Kidney glomerular epithelial cell (primary cell): ENCODE measurements around the gene UBD.

Experiments used
- DNase-seq: peaks from one replicate; lab custom pipeline; 2025; lab: John Stamatoyannopoulos, UW

Gene UBD

GRCh38 chr6:29561091-29561490 is 1.6 kb upstream of the UBD start:
- DNase-seq = no peak

- no peak for DNase-seq
These were observed 973 bp downstream of the UBD start for GRCh38 chr6:29558439-29559079.

- DNase-seq = no peak
These were observed 2.2 kb downstream of the UBD start for GRCh38 chr6:29557320-29557719.

GRCh38 chr6:29554764-29555163 is 4.8 kb downstream of the UBD start:
- no peak for DNase-seq

GRCh38 chr6:29553268-29554057 is 6.1 kb downstream of the UBD start:
- DNase-seq = no peak

- peak; percentile 33 for DNase-seq
These were observed 7.0 kb downstream of the UBD start for GRCh38 chr6:29552512-29553051.

GRCh38 chr6:29547573-29547972 is 12.0 kb downstream of the UBD start:
- no peak for DNase-seq

- DNase-seq = no peak
These were observed 21.7 kb downstream of the UBD start for GRCh38 chr6:29537714-29538403.

GRCh38 chr6:29532320-29532951 is 27.1 kb downstream of the UBD start:
- no peak for DNase-seq

GRCh38 chr6:29531668-29532067 is 27.9 kb downstream of the UBD start:
- DNase-seq = no peak

- DNase-seq = no peak
These were observed 28.7 kb downstream of the UBD start for GRCh38 chr6:29530671-29531310.

- no peak for DNase-seq
These were observed 29.6 kb downstream of the UBD start for GRCh38 chr6:29529956-29530355.

GRCh38 chr6:29528988-29529560 is 30.5 kb downstream of the UBD start:
- DNase-seq = no peak

GRCh38 chr6:29528300-29528931 is 31.1 kb downstream of the UBD start:
- no peak for DNase-seq

- DNase-seq = no peak
These were observed 32.0 kb downstream of the UBD start for GRCh38 chr6:29527564-29527963.

GRCh38 chr6:29527126-29527525 is 32.4 kb downstream of the UBD start:
- DNase-seq = no peak

- DNase-seq = no peak
These were observed 34.3 kb downstream of the UBD start for GRCh38 chr6:29525311-29525639.

- DNase-seq = no peak
These were observed 34.9 kb downstream of the UBD start for GRCh38 chr6:29524444-29525310.

- no peak for DNase-seq
These were observed 35.5 kb downstream of the UBD start for GRCh38 chr6:29524044-29524443.

GRCh38 chr6:29522227-29522626 is 37.3 kb downstream of the UBD start:
- no peak for DNase-seq
